Posterior vena cava (tissue), 2 donors: ENCODE data around the gene ZNF225. TPM values are rescaled to one million over a fixed set of nuclear protein-coding genes. Genes with fewer than 3 reads are reported as not detected.
"Not testable (repeated sequence)": the region's sequence is repeated elsewhere in the genome, so short reads cannot be mapped to it uniquely, and the experiment has no call there.

ENCODE experiments used
- DNase-seq: peaks from one replicate; pipeline ENCODE4 v3.0.0-alpha.2; 2020; ENCODE audit warnings: low spot score
- intact Hi-C, 2 donors: fragments of 100-400 bp; cut with DNase I; formaldehyde crosslinking; loops; one replicate each; pipeline versions ENCODE4 v1.14.1 to v1.14.2; 2022 to 2023
- total RNA-seq, 2 donors: library from RNA; stranded (reverse); fragmentation: NEBNext Ultra II Directional; extraction: Animal tissue kit (Norgen Biotek cat#: 25700); gene quantifications; one replicate each; pipeline ENCODE4 v1.2.1, GENCODE V29; 2021
- donor health status: DM: yes; HTN: yes; CAD: no.
- donor health status: DM: yes; HTN: yes; CAD: no.

ZNF225 gene
- total RNA-seq, 2 donors from 2014 or later = 3.5 to 6.0 TPM

- DNase-seq = no peak
These were observed 28.8 kb downstream of the ZNF225 start for GRCh38 chr19:44142059-44142433.

GRCh38 chr19:44149776-44150175 is 36.6 kb downstream of the ZNF225 start:
- DNase-seq = no peak
- intact Hi-C loops = no loop called here

More at GRCh38 chr19:44142059-44142433, 28.8 kb downstream of the ZNF225 start:
- intact Hi-C loops = no loop called here

- intact Hi-C loops = no loop called here
- no peak for DNase-seq
These were observed 38.3 kb downstream of the ZNF225 start for GRCh38 chr19:44151491-44151890.

GRCh38 chr19:44156475-44156874 is 43.3 kb downstream of the ZNF225 start:
- intact Hi-C loops = no loop called here
- DNase-seq = no peak

GRCh38 chr19:44163789-44164188 is 50.6 kb downstream of the ZNF225 start:
- DNase-seq = no peak

GRCh38 chr19:44164327-44164672 is 51.1 kb downstream of the ZNF225 start:
- no peak for DNase-seq
- intact Hi-C loops = no loop called here

More at GRCh38 chr19:44163789-44164188, 50.6 kb downstream of the ZNF225 start:
- intact Hi-C loops = no loop called here

GRCh38 chr19:44164673-44165512 is 51.7 kb downstream of the ZNF225 start, which contains the start of gene ZNF226:
TSS of gene ZNF226 (plus strand) at chr19:44165100. CDS start at chr19:44170081, 4,981 bp downstream.
- intact Hi-C loops = loop anchor here in 1 of 2 donors (5.0 kb wide), 1 partner anchor 337 kb away; the partner anchor contains the start of gene ZNF180

GRCh38 chr19:44170660-44171059 is 57.5 kb downstream of the ZNF225 start:
- intact Hi-C loops, DNase-seq: not testable (repeated sequence)

More at GRCh38 chr19:44164673-44165512, 51.7 kb downstream of the ZNF225 start, which contains the start of gene ZNF226:
- peak; percentile 95 for DNase-seq

- intact Hi-C loops = no loop called here
- DNase-seq = no peak
These were observed 63.4 kb downstream of the ZNF225 start for GRCh38 chr19:44176590-44176989.

- DNase-seq = no peak
- intact Hi-C loops = no loop called here
These were observed 67.8 kb downstream of the ZNF225 start for GRCh38 chr19:44180968-44181367.

- intact Hi-C loops = no loop called here
- no peak for DNase-seq
These were observed 68.9 kb downstream of the ZNF225 start for GRCh38 chr19:44182145-44182544.

Other genes starting within 250 kb of the ZNF225 start
- 1 to 10 TPM; 2.1 to 3.4 TPM for gene ZNF404, start 229.4 kb upstream of the ZNF225 start, total RNA-seq
- gene ZNF45, start 178.1 kb upstream of the ZNF225 start, total RNA-seq = 10 to 100 TPM; 11.5 to 14.4 TPM
- gene ZNF221, start 162.2 kb upstream of the ZNF225 start, total RNA-seq = 1 to 10 TPM; 4.4 to 7.4 TPM
- 1 to 10 TPM; 5.0 to 6.7 TPM for gene ZNF155, start 129.2 kb upstream of the ZNF225 start, total RNA-seq
- gene ZNF230, start 110.4 kb upstream of the ZNF225 start, total RNA-seq = 1 to 10 TPM; 3.6 to 3.9 TPM
- gene ZNF222, start 88.0 kb upstream of the ZNF225 start, total RNA-seq = 1 to 10 TPM; 3.5 to 4.1 TPM
- 1 to 10 TPM; 2.8 to 3.7 TPM for gene ZNF223, start 61.4 kb upstream of the ZNF225 start, total RNA-seq
- 1 to 10 TPM; 2.3 to 2.5 TPM for gene ZNF284, start 41.2 kb upstream of the ZNF225 start, total RNA-seq
- gene ZNF224, start 19.0 kb upstream of the ZNF225 start, total RNA-seq = 10 to 100 TPM; 16.4 to 21.0 TPM
- 10 to 100 TPM in 1 of 2 donors, 1 to 10 TPM in 1; 9.4 to 10.0 TPM for gene ZNF234, start 28.2 kb downstream of the ZNF225 start, total RNA-seq
- gene ZNF226, start 51.7 kb downstream of the ZNF225 start, total RNA-seq = 10 to 100 TPM; 15.8 to 19.8 TPM
- gene ZNF227, start 99.1 kb downstream of the ZNF225 start, total RNA-seq = 10 to 100 TPM; 13.2 to 14.6 TPM
- gene ZNF233, start 146.5 kb downstream of the ZNF225 start, total RNA-seq = under 1 TPM; 0.19 to 0.28 TPM
- gene ZNF235, start 191.6 kb downstream of the ZNF225 start, total RNA-seq = 1 to 10 TPM; 3.6 to 5.7 TPM
- 1 to 10 TPM; 5.2 to 7.9 TPM for gene ZNF112, start 243.3 kb downstream of the ZNF225 start, total RNA-seq